ENCODE measurements around the gene ZFPM1. TPM values are rescaled to one million over a fixed set of nuclear protein-coding genes. Genes with fewer than 3 reads are reported as not detected.

Gene ZFPM1
- total and polyA plus RNA-seq, 2 of the 8 experiments (the other 6 are each of a cell fraction or from before 2014, with no cell fraction given), result 0.74 to 4.8 TPM

- no peak overlapping the region for H3K56ac ChIP-seq (replicated peaks; ENCODE audit: insufficient read length, low read depth, low read length)
- no peak overlapping the region for H2BK120ac ChIP-seq (replicated peaks; ENCODE audit: low read depth, low read length)
- no peaks in the 10 kb centered on the region for H4K20me1 ChIP-seq (replicated peaks in 1 of 2; ENCODE audit: control insufficient read depth in 1 of 2, insufficient read depth in 2 of 2, low read length in 2 of 2)
- peaks cover 0 to 11% (median 1%) of the 10 kb centered on the region in 4 experiments; a peak in 3 of 7 replicates for H3K4me1 ChIP-seq (replicated peaks in 1 of 4; ENCODE audit: control insufficient read depth in 3 of 4, insufficient read depth in 4 of 4, low read length in 3 of 4)
- ChIA-PET POLR2A (ENCODE audit: partially characterized antibody) (no interaction called here), CTCF (ENCODE audit: partially characterized antibody) (interaction anchor here (0.9 to 4.9 kb wide), 17 partner anchors 8 to 290 kb away, joined by 3 to 35 read pairs (median 6); no protein-coding TSS in a partner anchor)
- H3K79me1 ChIP-seq (ENCODE audit: low read depth, low read length), result no peaks in the 10 kb centered on the region
- no peak overlapping the region for H3K4ac ChIP-seq (replicated peaks; ENCODE audit: insufficient read length, low read depth, low read length)
- H3K79me2 ChIP-seq (ENCODE audit: control insufficient read depth in 1 of 2, insufficient read depth in 2 of 2, low read length in 2 of 2), result no peaks in the 10 kb centered on the region
- no peak overlapping the region for H2AK5ac ChIP-seq (ENCODE audit: low read depth, low read length)
- no peak overlapping the region for H4K91ac ChIP-seq (replicated peaks; ENCODE audit: insufficient read length, low read length)
- H3K27me3 ChIP-seq (replicated peaks in 1 of 4; ENCODE audit: control insufficient read depth in 3 of 4, extremely low read depth in 1 of 4, insufficient read depth in 3 of 4, low read length in 3 of 4), result no peaks in the 10 kb centered on the region; a peak in 1 of 7 replicates
- H4K8ac ChIP-seq (ENCODE audit: extremely low read depth, insufficient read depth, low read length), result no peak overlapping the region
- no peak overlapping the region for H2BK12ac ChIP-seq (ENCODE audit: low read depth, low read length)
- no peak overlapping the region for H3K27ac ChIP-seq (ENCODE audit: low read depth, low read length)
- no peaks in the 10 kb centered on the region for H3K36me3 ChIP-seq (ENCODE audit: control insufficient read depth in 2 of 4, insufficient read depth in 4 of 4, low read length in 3 of 4)
- no peak overlapping the region for H2BK5ac ChIP-seq (ENCODE audit: low read depth, low read length)
- no peak overlapping the region for H2AFZ ChIP-seq (ENCODE audit: low read length)
- DNase-seq (ENCODE audit: low read depth in 1 of 2, low spot score in 2 of 2) (no peak), FAIRE-seq (no peak)
- H3K23me2 ChIP-seq (ENCODE audit: low read depth, low read length), result no peaks in the 10 kb centered on the region
- no peak overlapping the region for H2BK15ac ChIP-seq (ENCODE audit: low read length)
- H4K5ac ChIP-seq (ENCODE audit: insufficient read length, low read depth, low read length), result no peak overlapping the region
- H3K23ac ChIP-seq (ENCODE audit: insufficient read length), result no peak overlapping the region
- no peak overlapping the region for H3K18ac ChIP-seq (ENCODE audit: extremely low read depth, low read length)
- no peak overlapping the region for H3K4me3 ChIP-seq (ENCODE audit: extremely low read depth in 1 of 4, insufficient read depth in 2 of 4, low read depth in 3 of 4, low read length in 4 of 4)
- H3K9ac ChIP-seq (replicated peaks in 1 of 4; ENCODE audit: extremely low read depth in 1 of 4, low read depth in 3 of 4, low read length in 3 of 4), result no peak overlapping the region
- H2BK20ac ChIP-seq (ENCODE audit: low read length), result no peak overlapping the region
- 87% methylated on average over 15 of the region's 17 CpGs; no CpG with 5 or more reads in 1 of the 2 experiments for WGBS, 2 experiments (ENCODE audit: extremely low coverage in 1 of 2, insufficient coverage in 1 of 2, insufficient read length in 1 of 2, insufficient replicate concordance in 2 of 2, low coverage in 1 of 2, low lambda C conversion rate in 2 of 2, missing lambda C conversion rate in 1 of 2)
- no peaks in the 10 kb centered on the region; a peak in 1 of 4 replicates for H3K9me3 ChIP-seq (ENCODE audit: insufficient read depth in 2 of 2, low read depth in 1 of 2, low read length in 1 of 2)
- H3K14ac ChIP-seq (ENCODE audit: insufficient read length), result no peak overlapping the region
- H3K4me2 ChIP-seq (ENCODE audit: insufficient read depth in 1 of 2, low read depth in 2 of 2, low read length in 2 of 2), result no peak overlapping the region
- TF ChIP-seq EGR1 (IDR thresholded peaks at IDR 0.05; ENCODE audit: borderline replicate concordance, low read depth, low read length) (no peak), FOSL1 (IDR thresholded peaks at IDR 0.05; ENCODE audit: insufficient read depth, low read depth, low read length) (no peak), ATF3 (IDR thresholded peaks at IDR 0.05; ENCODE audit: insufficient read depth, low read depth, low read length) (no peak), CHD1 (IDR thresholded peaks at IDR 0.05; ENCODE audit: low read depth, low read length) (no peak), NANOG (IDR thresholded peaks at IDR 0.05; ENCODE audit: insufficient read depth, low read depth, low read length, poor library complexity, severe bottlenecking) (no peak), USF2 (IDR thresholded peaks at IDR 0.05; ENCODE audit: low read length) (no peak), MAFK (IDR thresholded peaks at IDR 0.05; ENCODE audit: low read depth, low read length) (no peak), RAD21 (IDR thresholded peaks at IDR 0.05 in 1 of 2, conservative IDR thresholded peaks at IDR 0.05 in 1 of 2; ENCODE audit: low read depth in 2 of 2, low read length in 2 of 2) (no peak), SRF (IDR thresholded peaks at IDR 0.05; ENCODE audit: low read depth, low read length) (no peak), POU5F1 (IDR thresholded peaks at IDR 0.05; ENCODE audit: low read depth, low read length) (no peak), YY1 (IDR thresholded peaks at IDR 0.05; ENCODE audit: low read depth, low read length) (no peak), CTBP2 (IDR thresholded peaks at IDR 0.05; ENCODE audit: borderline replicate concordance, insufficient read depth, insufficient read length, low read length) (no peak)
Observed at GRCh38 chr16:88439016-88439415, 14.1 kb upstream of the ZFPM1 start.
